HG03354 (cell line): Measurements from ENCODE around the gene RBMX2.
"Not testable (repeated sequence)": the region's sequence is repeated elsewhere in the genome, so short reads cannot be mapped to it uniquely, and the experiment has no call there.

ENCODE experiments used
- ATAC-seq: cut with Tn5 transposase; IDR thresholded peaks from one replicate; pipeline ENCODE4 v1.9.1; 2021; ENCODE audit warnings: mild to moderate bottlenecking; ENCODE audit not compliant: unreplicated experiment, poor library complexity, severe bottlenecking

The RBMX2 gene, protein sequence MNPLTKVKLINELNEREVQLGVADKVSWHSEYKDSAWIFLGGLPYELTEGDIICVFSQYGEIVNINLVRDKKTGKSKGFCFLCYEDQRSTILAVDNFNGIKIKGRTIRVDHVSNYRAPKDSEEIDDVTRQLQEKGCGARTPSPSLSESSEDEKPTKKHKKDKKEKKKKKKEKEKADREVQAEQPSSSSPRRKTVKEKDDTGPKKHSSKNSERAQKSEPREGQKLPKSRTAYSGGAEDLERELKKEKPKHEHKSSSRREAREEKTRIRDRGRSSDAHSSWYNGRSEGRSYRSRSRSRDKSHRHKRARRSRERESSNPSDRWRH

DNA sequence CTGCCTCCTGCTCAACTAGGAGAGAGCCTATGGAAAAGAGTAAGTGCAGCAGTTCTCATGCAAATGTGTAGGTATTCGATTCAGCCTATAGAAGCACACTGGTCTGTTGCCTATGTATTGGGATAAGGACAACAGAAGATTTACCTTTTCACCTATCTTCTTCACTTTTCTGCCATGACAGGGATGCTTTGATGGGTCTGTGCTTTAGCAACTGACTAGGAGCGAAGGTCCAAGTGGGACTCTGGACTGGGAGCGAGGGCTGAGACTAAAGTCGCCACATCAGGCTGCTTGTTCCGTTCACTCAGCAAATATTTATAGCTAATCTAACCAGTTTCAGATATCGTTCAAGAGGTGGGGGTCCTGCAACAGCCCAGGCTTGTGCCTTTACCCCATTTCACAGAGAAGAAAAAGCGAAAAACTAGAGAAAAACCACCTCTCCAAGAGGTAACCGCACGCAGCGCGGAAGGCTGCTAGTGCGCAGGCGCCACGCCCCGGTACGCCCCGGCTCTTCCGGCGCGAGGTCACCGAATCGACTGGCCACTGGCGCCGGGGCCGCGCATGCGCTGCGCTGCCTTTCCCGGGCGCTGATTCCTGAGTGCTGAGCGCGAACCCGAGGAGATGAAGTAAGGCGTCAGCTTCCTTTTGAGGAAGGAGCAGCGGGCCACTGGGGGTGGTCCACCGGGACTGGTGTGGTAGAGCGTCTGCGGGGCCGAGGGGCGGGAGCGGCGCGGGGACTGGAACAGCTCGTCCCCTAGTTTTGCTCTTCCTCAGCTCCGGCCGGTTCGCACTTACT, at the start of gene RBMX2:
RBMX2 (plus strand) TSS at position 573 of the 793 bp plus-strand sequence; CDS start at position 619, 46 bp downstream.
- peak; percentile 95 for ATAC-seq

DNA sequence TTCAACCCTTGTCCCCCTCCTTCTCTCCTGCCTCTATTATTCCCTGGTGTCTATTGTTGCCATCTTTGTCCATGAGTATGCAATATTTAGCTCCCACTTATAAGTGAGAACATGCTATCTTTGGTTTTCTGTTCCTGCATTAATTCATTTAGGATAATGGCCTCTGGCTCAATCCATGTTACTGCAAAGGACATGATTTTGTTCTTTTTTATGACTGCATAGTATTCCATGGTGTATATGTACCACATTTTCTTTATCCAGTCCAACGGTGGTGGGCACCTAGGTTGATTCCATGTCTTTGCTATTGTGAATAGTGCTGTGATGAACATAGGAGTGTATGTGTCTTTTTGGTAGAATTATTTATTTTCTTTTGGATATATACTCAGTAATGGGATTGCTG, 49.7 kb upstream of the RBMX2 start:
- ATAC-seq = not testable (repeated sequence)

DNA sequence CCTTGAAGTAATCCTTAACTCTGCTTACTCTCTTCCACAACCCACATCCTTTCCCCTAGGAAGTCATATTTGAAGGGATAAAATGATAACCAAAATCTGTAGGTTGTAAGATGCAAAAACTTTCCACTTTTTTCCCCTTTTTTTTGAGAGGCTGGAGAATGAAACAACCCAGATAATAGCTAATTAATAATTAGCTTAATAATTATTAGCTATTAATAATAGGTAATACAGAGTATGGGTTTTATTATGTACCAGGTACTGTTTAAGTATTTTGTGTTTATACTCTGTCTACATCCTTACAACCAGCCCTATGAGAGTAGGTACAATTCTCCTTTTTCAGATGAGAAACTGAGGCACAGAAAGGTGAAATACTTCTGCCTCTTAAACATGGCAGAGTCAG, 25.7 kb upstream of the RBMX2 start:
- ATAC-seq = no peak

DNA sequence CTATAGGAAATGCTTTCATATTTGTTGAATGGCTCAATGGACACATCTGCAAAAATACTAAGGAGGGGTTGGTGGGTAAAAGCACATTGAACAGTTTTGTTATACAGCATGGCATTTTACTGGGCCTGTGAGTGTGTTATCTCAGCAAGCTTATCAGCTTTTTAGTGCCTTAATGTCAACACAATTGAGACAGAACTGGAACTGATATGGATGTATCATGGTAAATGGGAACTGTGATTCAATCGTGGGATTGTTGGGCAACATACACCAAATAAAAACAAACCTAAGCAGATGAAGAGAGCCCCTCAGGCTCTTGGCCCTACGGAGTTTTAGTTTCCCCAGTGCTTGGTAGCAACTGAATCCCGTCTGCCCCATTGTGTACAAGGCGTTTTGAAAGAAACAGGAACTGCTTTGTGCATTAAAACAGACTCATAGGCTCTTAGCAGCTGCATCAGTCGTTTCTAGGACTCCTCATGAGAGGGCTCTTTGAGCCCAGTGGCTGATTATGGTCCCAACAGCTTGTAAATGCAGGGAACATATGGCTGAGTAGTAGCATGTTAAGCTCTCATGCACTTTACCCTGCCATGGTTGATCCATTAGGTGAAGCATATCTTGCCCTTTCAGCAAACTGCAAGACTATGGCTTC, 23.6 kb upstream of the RBMX2 start:
- ATAC-seq = no peak

DNA sequence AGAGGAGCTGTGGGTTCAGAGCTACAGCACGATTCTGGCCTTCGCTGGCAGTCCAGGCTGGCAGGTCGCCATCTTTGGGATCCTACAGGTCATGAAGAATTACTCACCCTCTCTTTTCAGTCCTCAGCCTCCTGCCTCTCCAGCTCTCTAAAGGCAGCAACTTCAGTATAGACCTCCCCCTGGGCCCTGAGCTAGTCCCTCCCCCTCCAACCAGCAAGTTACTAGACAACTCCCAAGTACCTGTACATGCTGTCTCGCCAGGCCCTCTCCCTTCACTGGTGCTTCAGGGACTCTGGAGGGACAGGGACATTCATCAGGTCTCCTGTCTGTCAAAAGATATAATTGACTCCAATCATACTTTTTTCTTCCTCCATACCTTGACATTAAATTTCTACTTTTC, 16.3 kb upstream of the RBMX2 start, which contains the start of gene GPR119:
GPR119 (minus strand) TSS at position 155 of the 400 bp plus-strand sequence. CDS start 227 bp downstream, outside the sequence.
- ATAC-seq = no peak

DNA sequence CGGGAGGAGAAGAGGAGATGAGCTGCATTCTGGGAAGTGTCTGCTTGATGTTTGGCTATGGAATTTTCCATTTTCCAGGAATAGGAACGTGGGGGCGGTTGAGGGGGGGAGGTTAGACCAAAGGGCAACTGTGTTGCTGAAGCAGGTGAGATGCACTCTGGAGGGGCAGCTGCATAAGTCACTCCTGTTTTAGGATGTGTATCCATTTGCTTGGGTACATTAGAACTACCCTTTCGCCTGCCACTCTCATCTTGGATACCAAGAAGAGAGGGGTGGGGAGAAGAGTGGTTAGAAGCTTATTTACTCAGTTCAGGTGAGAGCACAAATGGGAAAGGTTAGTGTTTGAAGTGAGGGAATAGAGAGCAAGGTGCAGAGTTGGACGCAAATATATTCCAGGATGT, 15.4 kb upstream of the RBMX2 start:
- no peak for ATAC-seq

DNA sequence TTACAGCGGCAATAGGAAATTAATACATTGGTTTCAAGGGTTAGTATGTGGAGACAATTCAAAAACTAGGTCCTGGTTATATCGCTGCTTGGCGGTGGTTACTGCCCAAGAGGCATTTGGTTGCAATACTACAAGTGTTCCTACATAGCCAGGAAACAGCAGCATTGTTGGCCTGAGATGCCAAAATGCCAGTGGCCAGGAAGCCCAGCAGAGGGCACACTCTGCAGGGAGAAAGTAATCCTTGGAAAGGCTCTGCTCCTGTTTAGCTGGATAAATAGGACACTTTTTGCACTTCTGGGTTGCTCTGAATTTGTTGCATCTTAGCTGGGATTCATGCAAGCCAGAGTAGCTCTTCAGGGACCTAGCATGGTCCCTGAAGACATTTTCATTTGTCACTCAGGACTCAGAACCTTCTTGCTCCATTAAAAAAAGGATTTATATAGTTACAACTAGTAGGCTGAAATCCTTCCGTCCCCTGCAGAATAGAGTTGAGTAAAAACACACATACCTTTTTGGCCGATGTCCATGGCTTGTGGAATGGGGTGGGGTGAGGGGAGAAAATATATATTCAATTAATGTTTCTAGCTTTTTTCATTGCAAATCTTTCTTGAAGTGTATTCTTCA, 8.2 kb upstream of the RBMX2 start:
- no peak for ATAC-seq

DNA sequence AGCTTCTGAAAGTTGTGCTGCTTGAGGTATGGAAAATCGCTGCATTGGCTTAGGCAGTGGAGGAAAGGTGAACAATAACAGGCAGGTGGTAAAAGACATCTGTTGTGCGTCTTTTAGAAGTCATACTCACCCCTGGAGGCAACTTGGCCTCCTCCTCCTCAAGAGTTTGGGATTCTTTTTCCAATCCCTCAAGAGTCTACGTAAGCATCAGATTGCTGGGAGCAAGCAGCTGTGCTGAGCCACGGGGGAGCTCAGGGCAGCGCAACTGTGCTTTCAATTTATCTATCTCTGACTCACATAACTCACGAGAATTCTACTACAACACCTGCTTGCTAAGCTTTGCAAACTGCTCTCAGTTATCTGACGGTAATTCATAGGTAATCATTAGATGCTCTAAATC, 6.4 kb upstream of the RBMX2 start:
- no peak for ATAC-seq

DNA sequence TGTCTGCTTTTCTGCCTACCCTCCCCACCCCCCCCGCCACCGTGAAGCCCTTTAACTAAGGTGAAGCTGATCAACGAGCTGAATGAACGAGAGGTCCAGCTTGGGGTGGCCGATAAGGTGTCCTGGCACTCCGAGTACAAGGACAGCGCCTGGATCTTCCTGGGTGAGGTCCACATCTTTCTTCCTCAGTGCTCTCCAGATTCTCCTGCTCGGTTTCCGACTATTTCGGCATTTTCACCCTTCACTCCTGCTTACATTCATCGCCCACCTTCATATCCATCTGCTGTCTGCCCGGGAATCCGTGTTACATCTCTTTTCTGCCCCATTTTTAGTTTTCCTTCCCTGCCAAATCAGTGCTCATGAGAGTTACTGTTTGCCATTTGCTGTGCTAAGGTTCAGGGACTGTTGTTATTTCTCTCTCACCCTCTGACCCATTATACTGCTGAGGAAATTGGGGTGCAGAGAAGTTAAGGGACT, 459 bp downstream of the RBMX2 start:
- no peak for ATAC-seq

DNA sequence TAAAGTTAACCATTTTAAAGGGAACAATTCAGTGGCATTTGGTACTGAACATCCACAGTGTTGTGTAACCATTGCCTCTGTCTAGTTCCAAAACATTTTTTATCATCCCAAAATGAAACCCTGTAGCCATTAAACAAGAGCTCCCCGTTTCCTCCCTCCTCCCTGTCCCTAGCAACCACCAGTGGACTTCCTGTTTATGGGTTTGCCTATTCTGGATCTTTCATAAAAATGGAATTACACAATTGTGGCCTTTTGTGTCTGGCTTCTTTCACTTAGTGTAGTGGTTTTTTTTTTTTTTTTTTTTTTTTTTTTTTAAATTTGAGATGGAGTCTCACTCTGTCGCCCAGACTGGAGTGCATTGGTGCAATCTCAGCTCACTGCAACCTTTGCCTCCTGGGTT, 11.6 kb downstream of the RBMX2 start:
- ATAC-seq = no peak

DNA sequence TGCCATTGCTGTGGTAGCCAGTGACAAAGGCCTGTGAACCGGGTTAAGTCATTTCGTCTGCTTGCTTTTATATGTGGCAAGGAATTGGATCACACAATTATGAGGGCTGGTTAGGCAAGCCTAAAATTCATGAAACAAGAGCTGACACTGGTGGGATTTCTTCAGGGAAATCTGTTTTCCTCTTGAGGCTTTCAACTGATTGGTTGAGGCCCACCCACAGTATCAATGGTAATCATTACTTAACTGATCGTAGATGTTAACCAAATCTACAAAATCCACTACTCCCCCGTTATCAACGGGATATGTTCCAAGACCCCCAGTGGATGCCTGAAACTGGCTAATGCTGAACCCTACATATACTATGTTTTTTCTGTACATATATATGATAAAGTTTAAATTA, 13.0 kb downstream of the RBMX2 start:
- ATAC-seq = no peak

DNA sequence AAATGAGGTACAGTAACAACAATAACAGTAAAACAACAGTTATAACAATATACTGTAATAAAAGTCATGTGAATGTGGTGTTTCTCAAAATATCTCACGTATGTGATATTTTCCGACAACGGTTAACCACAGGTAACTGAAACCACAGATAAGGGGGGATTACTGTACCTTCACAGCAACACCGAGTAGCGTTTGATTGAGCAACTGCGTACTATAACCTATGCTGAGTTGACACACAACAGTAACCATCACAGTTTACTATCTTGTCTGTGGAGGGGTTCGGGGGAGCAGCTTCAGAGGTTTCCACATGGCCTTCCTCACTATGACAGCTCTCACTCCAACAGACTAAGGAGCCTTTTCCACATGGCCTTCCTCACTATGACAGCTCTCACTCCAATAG, 13.4 kb downstream of the RBMX2 start:
- ATAC-seq = no peak

DNA sequence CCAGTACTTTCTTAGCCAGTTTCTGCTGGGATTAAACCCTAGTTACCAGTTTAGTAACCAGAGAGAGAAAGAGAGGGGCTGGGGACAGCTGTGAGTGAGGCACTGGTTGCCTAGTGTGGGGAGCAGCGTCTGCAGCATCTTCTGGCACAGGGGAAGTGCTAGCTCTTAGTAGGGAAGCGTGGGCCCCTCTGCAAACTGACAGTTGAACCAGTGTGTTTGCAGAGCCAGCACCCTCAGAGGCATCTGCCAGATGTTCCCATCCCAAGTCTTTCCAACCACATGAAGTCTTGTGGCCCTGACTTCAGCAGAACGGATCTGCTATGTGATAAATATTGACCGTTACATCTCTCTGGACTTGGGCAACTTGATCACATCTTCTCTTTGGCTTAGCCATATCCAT, 15.0 kb downstream of the RBMX2 start:
- ATAC-seq = no peak

DNA sequence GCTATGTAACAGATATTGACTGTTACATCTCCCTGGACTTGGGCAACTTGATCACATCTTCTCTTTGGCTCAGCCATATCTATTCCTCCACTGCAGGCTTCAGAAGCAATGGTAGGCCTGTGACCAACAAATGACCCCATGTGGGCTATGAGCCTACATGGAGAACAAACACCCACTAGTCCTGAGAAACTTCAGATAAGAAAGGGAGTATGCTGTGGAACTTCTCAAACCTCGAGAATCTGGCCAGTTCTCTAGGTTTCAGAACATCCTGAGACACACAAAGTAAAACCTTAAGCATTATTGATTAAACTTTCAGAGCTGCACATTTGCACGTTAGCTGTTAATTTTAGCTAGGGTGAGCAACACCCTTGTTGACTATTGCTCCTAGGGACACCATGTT, 16.3 kb downstream of the RBMX2 start:
- peak; percentile 46 for ATAC-seq

DNA sequence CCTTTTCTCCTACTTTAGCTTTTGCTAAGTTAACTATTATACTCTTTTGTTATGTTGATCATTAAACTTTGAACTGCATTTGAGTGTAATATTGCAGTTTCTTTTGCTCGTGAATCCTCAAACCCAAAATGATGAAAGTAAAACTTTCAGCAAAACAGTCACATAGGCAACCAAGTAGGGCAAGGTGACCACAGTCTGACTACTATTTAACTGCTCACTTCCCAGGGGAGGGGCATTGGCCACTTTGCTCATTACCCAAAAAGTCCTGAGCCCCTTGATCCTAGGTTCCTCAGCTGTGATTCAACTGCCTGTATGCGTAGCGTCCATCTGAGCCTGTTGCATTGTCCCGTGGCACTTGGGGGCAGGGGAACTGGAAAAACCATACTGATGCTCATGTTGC, 17.0 kb downstream of the RBMX2 start:
- ATAC-seq = peak; percentile 74

DNA sequence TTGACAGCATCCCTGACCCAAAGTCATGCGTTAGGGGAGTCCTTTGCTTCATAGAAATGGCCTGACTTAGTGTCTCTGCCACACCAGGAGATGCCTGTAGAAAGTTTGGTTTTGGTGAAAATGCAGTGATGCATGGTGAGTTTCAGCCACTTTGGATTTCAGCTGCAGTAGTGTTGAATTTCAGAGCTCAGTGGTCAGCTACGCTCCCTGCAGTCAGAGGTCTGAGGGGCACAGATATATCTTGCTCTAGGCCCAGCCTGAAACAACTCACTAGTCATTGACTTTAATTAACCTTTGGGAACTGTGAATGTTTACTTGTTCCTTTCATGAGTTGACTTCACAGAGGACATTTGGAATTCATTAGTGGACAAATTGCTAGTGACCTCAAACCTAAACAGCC, 17.5 kb downstream of the RBMX2 start:
- peak; percentile 53 for ATAC-seq

DNA sequence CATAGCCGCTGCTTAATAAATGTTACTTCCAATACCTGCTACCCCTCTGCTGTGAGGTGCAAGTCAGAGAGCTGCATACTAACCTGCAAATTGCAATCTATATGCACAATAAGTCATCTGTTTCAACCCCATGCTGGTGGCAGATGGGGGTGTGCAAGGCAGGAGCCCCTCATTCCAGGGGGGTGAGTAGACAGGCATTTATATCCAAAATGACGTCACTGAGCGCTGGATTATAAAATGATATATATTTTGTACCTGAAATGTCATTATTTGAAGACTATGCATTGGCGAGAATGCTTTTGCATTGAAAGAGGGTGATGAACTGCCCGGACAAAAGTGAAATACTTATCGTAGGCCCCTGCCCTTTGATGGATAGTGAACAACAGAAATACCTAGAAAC, 24.7 kb downstream of the RBMX2 start:
- ATAC-seq = no peak

DNA sequence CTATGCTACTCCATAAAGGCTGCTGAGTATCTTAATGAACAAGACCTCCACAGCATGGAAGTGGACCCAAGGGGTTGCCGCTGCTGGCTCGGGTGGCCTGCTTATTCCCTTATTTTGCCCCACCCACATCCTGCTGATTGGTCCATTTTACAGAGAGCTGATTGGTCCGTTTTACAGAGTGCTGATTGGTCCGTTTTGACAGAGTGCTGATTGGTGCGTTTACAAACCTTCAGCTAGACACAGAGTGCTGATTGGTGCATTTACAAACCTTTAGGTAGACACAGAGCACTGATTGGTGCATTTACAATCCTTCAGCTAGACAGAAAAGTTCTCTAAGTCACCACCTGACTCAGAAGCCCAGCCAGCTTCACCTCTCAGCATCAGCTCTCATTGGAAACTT, 27.4 kb downstream of the RBMX2 start:
- not testable (repeated sequence) for ATAC-seq

DNA sequence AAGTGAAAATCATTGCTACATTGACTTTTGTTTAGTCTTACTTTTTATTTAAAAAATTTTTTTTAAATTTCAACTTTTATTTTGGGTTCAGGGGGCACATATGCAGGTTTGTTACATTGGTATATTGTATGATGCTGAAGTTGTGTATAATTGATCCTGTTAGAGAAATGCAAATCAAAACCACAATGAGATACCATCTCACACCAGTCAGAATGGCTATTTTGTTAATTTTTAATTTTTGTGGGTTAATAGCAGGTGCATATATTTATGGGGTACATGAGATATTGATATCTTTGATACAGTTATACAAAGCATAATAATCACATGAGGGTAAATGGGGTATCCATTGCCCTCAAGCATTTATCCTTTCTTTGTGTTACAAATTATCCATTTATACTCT, 34.1 kb downstream of the RBMX2 start:
- peak; percentile 82 for ATAC-seq

DNA sequence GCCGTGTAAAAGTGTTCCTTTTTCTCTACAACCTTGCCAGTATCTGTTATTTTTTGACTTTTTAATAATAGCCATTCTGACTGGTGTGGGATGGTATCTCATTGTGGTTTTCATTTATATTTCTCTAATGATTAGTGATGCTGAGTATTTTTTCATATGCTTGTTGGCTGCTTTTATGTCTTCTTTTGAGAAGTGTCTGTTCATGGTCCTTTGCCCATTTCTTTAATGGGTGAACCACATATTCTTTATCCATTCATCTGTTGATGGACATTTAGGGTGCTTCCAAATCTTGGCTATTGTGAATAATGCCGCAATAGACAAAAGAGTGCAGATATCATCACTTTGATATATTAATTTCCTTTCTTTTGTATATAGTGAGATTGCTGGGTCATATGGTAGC, 36.2 kb downstream of the RBMX2 start:
- not testable (repeated sequence) for ATAC-seq
